OCI-LY3 (cell line): ENCODE results near the gene PTPRN2.

ENCODE experiments used
- H2AFZ ChIP-seq: fragments of 200-600, 300-600 bp; shearing (Covaris generic); 2 replicates; pipeline ENCODE4 v1.6.0; 2014; ENCODE audit warnings: antibody characterized with exemption, low read depth, low read length
- H3K27ac ChIP-seq: fragments of 200-600, 300-600 bp; sonication (generic); 2 replicates; pipeline ENCODE4 v1.5.1; 2014; ENCODE audit warnings: mild to moderate bottlenecking, low read length, moderate library complexity, mixed read lengths
- H3K27me3 ChIP-seq: fragments of 200-600, 300-600 bp; sonication (generic); 2 replicates; pipeline ENCODE4 v1.6.1; 2014; ENCODE audit warnings: low read depth, low read length, mixed read lengths
- H3K36me3 ChIP-seq: fragments of 200-600, 300-600 bp; sonication (generic); replicated peaks from 2 replicates; pipeline ENCODE3; 2014; ENCODE audit warnings: low read depth, low read length, mixed read lengths
- H3K4me1 ChIP-seq: fragments of 300-600, 200-600 bp; sonication (generic); 2 replicates; pipeline ENCODE4 v1.6.1; 2014; ENCODE audit warnings: low read length, mixed read lengths
- H3K4me2 ChIP-seq: fragments of 200-600, 300-600 bp; sonication (generic); 2 replicates; pipeline ENCODE4 v1.6.1; 2014; ENCODE audit warnings: low read length, mixed read lengths
- H3K4me3 ChIP-seq: fragments of 300-600, 200-600 bp; sonication (generic); 2 replicates; pipeline ENCODE4 v1.5.1; 2014; ENCODE audit warnings: antibody characterized with exemption, mild to moderate bottlenecking, low read length, moderate library complexity
- H3K79me2 ChIP-seq: fragments of 300-600, 200-600 bp; shearing (Covaris generic); 2 replicates; pipeline ENCODE4 v1.6.1; 2014; ENCODE audit warnings: mild to moderate bottlenecking, low read length, mixed read lengths
- H3K9ac ChIP-seq: fragments of 300-600, 200-600 bp; shearing (Covaris generic); 2 replicates; pipeline ENCODE4 v1.6.0; 2014; ENCODE audit warnings: mild to moderate bottlenecking, low read length, moderate library complexity
- H3K9me3 ChIP-seq: fragments of 200-600, 300-600 bp; shearing (Covaris generic); 2 replicates; pipeline ENCODE4 v1.6.1; 2014; ENCODE audit warnings: low read length, mixed read lengths; ENCODE audit not compliant: insufficient read depth
- H4K20me1 ChIP-seq: fragments of 200-600, 300-600 bp; sonication (generic); 2 replicates; pipeline ENCODE4 v1.6.1; 2016; ENCODE audit warnings: low read length, mixed read lengths; ENCODE audit not compliant: insufficient read depth
- CTCF ChIP-seq: fragments of 200-600, 300-600 bp; sonication (generic); IDR thresholded peaks from 2 replicates; pipeline ENCODE4 v1.5.1; 2014; ENCODE audit warnings: antibody characterized with exemption, low read length, low read depth
- EZH2phosphoT487 ChIP-seq: fragments of 200-600 bp; shearing (Covaris generic); IDR thresholded peaks from 2 replicates; pipeline ENCODE4 v1.6.1; 2018; ENCODE audit warnings: antibody characterized with exemption, mixed run types, low read depth

Gene PTPRN2

DNA sequence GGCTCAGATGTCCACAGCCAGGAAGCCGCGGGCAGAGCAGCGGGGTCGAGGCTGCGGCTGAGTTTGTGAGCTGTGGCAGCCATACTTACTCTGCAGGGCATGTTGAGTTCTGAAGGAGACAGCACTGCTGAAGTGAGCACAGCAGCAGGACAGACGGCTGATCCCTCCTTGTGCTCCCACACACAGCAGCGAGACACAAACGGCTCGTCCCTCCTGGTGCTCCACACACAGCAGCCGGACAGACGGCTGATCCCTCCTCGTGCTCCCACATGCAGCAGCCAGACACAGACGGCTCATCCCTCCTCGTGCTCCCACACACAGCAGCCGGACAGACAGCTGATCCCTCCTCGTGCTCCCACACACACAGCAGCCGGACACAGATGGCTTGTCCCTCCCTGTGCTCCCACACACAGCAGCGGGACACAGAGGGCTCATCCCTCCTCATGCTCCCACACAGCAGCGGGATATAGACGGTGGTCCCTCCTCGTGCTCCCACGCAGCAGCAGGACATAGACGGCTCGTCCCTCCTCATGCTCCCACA, 305.1 kb downstream of the PTPRN2 start:
- H4K20me1 ChIP-seq = no peaks in the 10 kb centered on the region
- H3K27me3 ChIP-seq = no peaks in the 10 kb centered on the region
- H3K79me2 ChIP-seq = no peaks in the 10 kb centered on the region
- no peaks in the 10 kb centered on the region for H3K9me3 ChIP-seq
- no peaks in the 10 kb centered on the region for H3K36me3 ChIP-seq
- no peak overlapping the region for H3K9ac ChIP-seq
- H2AFZ ChIP-seq = no peak overlapping the region
- H3K27ac ChIP-seq = no peak overlapping the region
- no peaks in the 10 kb centered on the region for H3K4me1 ChIP-seq
- H3K4me2 ChIP-seq = no peak overlapping the region
- no peak for TF ChIP-seq EZH2phosphoT487
- no peak for TF ChIP-seq CTCF
- H3K4me3 ChIP-seq = no peak overlapping the region

- no peaks in the 10 kb centered on the region for H3K27me3 ChIP-seq
- H3K27ac ChIP-seq = no peak overlapping the region
- no peak for TF ChIP-seq EZH2phosphoT487
- TF ChIP-seq CTCF = no peak
- no peaks in the 10 kb centered on the region for H3K9me3 ChIP-seq
- no peak overlapping the region for H3K4me3 ChIP-seq
- H3K36me3 ChIP-seq = no peaks in the 10 kb centered on the region
- no peaks in the 10 kb centered on the region for H3K79me2 ChIP-seq
- H4K20me1 ChIP-seq = no peaks in the 10 kb centered on the region
- H3K4me1 ChIP-seq = no peaks in the 10 kb centered on the region
- no peak overlapping the region for H3K4me2 ChIP-seq
- H3K9ac ChIP-seq = no peak overlapping the region
- no peak overlapping the region for H2AFZ ChIP-seq
Observed at GRCh38 chr7:158281441-158281840, 306.2 kb downstream of the PTPRN2 start.

- Histone ChIP-seq H3K27me3 (no peaks in the 10 kb centered on the region), H3K4me2 (no peak overlapping the region), H3K4me3 (no peak overlapping the region), H3K4me1 (no peaks in the 10 kb centered on the region), H3K36me3 (no peaks in the 10 kb centered on the region), H3K27ac (no peak overlapping the region), H4K20me1 (no peaks in the 10 kb centered on the region), H2AFZ (no peak overlapping the region), H3K9ac (no peak overlapping the region), H3K79me2 (no peaks in the 10 kb centered on the region), H3K9me3 (no peaks in the 10 kb centered on the region)
- TF ChIP-seq CTCF = no peak
- no peak for TF ChIP-seq EZH2phosphoT487
Observed at GRCh38 chr7:158280448-158281144, 307.0 kb downstream of the PTPRN2 start.

DNA sequence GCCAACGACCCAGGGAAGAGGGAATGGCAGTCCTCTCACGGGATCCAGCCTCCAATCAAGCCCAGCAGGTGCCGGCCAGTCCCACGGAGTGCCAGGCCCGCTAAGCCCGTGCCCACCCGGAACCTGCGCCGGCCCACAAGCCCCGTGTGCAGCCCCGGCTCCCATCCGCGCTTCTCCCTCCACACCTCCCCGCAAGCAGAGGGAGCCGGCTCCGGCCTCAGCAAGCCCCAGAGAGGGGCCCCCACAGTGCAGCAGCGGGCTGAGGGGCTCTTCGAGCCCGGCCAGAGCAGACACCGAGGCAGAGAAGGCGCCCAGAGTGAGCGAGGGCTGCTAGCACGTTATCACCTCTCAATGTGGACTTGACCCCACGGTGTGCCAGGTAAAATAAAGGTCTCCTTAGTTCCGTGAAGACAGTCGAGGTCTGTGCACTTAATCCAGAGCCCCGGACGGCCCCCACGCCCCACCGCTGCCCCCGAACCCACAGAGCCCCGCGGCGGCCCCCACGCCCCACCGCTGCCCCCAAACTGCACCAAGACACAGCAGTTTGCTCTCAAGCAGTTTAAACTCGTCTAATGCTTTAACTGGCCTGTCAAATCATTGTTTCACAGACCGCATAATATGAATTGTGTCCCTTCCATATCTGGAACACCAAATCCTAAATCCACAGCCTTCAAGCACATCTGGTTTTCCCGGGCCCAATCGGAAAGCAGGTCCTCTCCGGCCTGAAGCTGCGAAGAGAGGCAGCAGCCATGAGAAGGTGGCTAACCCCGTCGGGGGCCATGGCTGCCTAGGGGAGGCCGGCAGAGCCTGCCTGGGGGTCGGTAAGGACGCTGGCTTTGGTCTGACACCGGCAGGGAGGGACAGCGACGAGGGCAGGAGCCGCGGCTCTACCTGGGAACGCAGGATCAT, 307.8 kb downstream of the PTPRN2 start:
- TF ChIP-seq CTCF (no peak), EZH2phosphoT487 (no peak)
- Histone ChIP-seq H2AFZ (no peak overlapping the region), H3K4me3 (no peak overlapping the region), H3K27ac (no peak overlapping the region), H3K4me1 (no peaks in the 10 kb centered on the region), H4K20me1 (no peaks in the 10 kb centered on the region), H3K79me2 (no peaks in the 10 kb centered on the region), H3K27me3 (no peaks in the 10 kb centered on the region), H3K4me2 (no peak overlapping the region), H3K9ac (no peak overlapping the region), H3K9me3 (no peaks in the 10 kb centered on the region), H3K36me3 (no peaks in the 10 kb centered on the region)
